KOPT-K1 (cell line): Measurements from ENCODE around the gene ATP6V1G1.
"Not testable (repeated sequence)": the region's sequence is repeated elsewhere in the genome, so short reads cannot be mapped to it uniquely, and the experiment has no call there.

ENCODE experiments used
- H3K27ac ChIP-seq: fragments of 200-600 bp; sonication (generic); 2 replicates; pipeline ENCODE4 v1.5.1; 2016; ENCODE audit warnings: antibody characterized with exemption, mild to moderate bottlenecking, low read depth, low read length; ENCODE audit not compliant: poor library complexity, severe bottlenecking
- H3K36me3 ChIP-seq: fragments of 200-600 bp; sonication (generic); 2 replicates; pipeline ENCODE4 v1.5.1; 2017; ENCODE audit warnings: antibody characterized with exemption, mild to moderate bottlenecking, low read length, moderate library complexity; ENCODE audit not compliant: insufficient read depth
- H3K9me3 ChIP-seq: fragments of 200-600 bp; sonication (generic); 2 replicates; pipeline ENCODE4 v1.5.1; 2017; ENCODE audit warnings: antibody characterized with exemption, low read length, mild to moderate bottlenecking; ENCODE audit not compliant: insufficient read depth, poor library complexity, severe bottlenecking

ATP6V1G1 gene

GRCh38 chr9:114561771-114562170 is 25.8 kb upstream of the ATP6V1G1 start:
- Histone ChIP-seq H3K36me3 (no peaks in the 10 kb centered on the region), H3K9me3 (no peaks in the 10 kb centered on the region), H3K27ac (no peak overlapping the region)

DNA sequence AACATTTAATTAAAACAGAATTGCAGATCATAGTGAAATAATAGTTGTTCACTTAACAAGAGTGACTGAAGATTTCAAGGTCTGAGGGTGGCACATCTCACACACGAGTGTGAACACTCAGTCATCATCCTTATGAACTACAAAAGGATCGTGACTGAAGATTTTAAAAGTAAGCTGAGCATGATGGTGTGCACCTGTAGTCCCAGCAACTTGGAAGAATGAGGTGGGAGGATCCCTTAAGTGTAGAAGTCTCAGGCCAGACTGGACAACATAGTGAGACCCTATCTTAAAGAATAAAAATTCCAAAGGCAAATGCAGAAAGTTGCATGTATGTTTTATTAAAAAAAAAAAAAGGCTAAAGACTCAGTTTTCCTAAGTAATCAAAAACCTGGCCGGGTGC is 22.4 kb upstream of the ATP6V1G1 start:
- H3K36me3 ChIP-seq = no peaks in the 10 kb centered on the region
- no peak overlapping the region for H3K27ac ChIP-seq
- H3K9me3 ChIP-seq = no peaks in the 10 kb centered on the region

DNA sequence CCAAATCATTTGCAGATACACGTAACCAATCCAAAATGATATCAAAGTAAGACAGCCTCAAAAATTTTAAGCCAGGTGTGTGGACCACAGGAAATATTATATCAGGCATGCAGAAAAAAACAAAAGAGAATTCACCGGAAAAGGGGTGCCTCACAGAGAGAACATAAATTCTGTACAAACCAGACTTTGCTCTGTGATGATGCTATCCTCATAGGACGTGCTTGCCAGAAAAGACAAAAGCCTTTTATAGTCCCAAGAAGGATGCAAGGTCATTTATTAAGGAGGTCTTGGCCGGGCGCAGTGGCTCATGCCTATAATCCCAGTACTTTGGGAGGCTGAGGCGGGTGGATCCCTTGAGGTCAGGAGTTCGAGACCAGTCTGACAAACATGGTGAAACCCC is 16.8 kb upstream of the ATP6V1G1 start:
- Histone ChIP-seq H3K27ac (no peak overlapping the region), H3K9me3 (no peaks in the 10 kb centered on the region), H3K36me3 (no peaks in the 10 kb centered on the region)

DNA sequence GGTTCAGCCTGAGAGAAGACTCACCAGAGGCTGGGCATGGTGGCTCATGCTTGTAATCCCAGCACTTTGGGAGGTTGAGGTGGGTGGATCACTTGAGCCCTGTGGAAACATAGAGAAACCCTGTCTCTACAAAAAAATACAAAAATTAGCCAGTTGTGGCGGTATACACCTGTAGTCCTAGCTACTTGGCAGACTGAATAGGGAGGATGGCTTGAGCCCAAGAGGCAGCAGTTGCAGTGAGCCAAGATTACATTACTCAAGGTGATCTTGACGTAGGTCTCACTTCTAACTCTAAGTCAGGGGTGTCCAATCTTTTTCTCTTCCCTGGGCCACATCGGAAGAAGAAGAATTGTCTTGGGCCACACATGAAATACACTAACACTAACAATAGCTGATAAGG is 16.2 kb upstream of the ATP6V1G1 start:
- H3K9me3 ChIP-seq = no peaks in the 10 kb centered on the region
- H3K36me3 ChIP-seq = no peaks in the 10 kb centered on the region
- no peak overlapping the region for H3K27ac ChIP-seq

DNA sequence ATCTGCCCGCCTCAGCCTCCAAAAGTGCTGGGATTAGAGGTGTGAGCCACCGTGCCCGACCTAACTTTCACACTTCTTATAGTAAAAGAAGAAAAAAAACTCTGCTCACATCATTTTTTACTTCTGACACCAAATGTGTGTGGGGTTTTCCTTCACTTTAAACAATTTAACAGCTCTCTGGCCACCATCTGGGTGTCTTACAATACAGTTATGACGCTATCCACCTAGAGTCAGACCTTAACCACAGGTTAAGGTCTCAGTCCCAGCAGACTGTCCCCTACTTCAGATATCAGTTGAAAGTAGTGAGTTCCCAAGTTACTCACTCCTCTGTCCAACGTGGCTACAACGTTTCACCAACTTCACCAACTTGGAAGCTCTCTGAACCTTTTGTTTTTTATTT is 15.4 kb upstream of the ATP6V1G1 start:
- H3K36me3 ChIP-seq = no peaks in the 10 kb centered on the region
- H3K27ac ChIP-seq = no peak overlapping the region
- no peaks in the 10 kb centered on the region for H3K9me3 ChIP-seq

DNA sequence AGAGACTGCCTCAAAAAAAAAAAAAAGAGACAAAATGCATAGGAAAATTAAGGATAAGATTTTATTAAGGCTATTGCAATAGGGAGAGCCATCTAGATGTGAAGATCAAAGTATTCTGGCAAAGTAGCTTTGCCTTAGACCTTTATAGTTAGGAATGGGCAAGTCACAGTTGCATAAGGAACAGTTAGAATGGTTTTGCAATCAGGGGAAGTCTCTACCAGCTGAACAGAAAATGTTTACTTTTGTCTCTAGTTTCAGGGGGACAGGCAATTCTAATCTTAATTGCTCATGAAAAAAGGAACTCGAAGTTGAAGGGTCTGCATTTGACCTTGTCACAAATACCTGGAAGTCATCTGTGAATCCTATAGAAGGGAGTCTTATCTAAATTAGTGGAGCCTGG is 13.1 kb upstream of the ATP6V1G1 start:
- Histone ChIP-seq H3K9me3 (no peaks in the 10 kb centered on the region), H3K36me3 (no peaks in the 10 kb centered on the region), H3K27ac (no peak overlapping the region)

DNA sequence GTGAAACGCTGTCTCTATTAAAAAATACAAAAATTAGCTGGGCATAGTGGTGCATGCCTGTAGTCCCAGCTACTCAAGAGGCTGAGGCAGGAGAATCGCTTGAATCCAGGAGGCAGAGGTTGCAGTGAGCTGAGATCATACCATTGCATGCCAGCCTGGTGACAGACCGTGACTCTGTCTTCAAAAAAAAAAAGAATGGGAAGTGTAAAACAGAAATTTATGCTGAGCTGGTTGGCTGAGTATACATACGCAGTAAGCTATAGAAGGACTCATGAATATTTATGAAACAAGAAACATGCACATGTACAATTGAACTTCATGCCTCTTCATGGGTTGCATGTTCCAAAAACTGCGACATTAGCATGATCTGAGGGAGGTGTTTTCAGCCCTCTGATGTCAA is 10.8 kb upstream of the ATP6V1G1 start:
- not testable (repeated sequence) for H3K9me3 ChIP-seq, H3K27ac ChIP-seq, H3K36me3 ChIP-seq

GRCh38 chr9:114578134-114578533 is 9.4 kb upstream of the ATP6V1G1 start:
- H3K9me3 ChIP-seq, H3K27ac ChIP-seq, H3K36me3 ChIP-seq: not testable (repeated sequence)

DNA sequence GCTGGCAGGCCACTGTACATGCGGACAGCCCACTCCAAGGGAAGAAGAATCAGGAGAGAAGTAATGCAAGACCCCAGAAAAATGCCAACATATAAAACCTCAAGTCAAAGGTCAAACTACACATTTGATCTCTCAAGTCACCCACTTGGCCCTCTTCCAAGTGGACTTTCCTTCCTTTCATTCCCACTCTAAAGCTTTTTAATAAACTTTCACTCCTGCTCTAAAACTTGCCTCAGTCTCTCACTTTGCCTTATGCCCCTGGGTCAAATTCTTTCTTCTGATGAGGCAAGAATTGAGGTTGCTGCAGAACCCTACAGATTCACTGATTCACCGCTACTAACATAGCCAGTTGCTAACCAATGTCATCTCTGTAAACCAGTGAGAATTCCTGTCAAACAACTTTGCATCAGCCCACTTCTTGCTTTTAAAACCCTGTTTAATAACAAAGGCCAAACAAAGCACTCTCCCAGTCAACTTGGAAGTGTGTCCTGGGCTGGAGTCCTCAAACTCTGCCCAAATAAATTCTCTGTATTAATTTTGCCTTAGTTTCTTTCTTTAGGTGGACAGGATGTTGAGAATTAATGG is 6.9 kb upstream of the ATP6V1G1 start:
- no peaks in the 10 kb centered on the region for H3K9me3 ChIP-seq
- no peak overlapping the region for H3K27ac ChIP-seq
- no peaks in the 10 kb centered on the region for H3K36me3 ChIP-seq

- H3K9me3 ChIP-seq = no peaks in the 10 kb centered on the region
- H3K27ac ChIP-seq = no peak overlapping the region
Observed at GRCh38 chr9:114583371-114584155, 4.0 kb upstream of the ATP6V1G1 start.

DNA sequence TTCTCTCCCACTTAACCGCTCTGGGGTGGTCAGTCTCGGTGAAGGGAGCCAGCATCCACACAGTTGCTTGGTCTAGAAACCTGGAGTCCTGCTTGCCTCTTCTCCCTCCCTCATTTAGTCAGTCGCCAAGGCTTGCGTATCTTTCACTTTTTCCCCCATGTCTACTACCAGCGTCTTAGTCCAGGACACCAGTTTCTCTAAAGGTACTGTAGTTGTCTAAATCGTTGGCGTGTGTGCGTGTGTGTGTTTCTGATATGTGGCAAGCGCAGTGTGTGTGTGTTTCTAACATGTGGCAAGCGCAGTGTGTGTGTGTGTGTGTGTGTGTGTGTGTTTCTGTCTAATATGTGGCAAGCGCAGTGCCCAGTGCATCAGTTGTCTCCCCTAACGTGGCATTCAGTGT is 641 bp downstream of the ATP6V1G1 start:
- H3K36me3 ChIP-seq = peaks cover 11% of the 10 kb centered on the region
- H3K27ac ChIP-seq = peak overlapping the region; percentile 90
- no peaks in the 10 kb centered on the region for H3K9me3 ChIP-seq

More at GRCh38 chr9:114583371-114584155, 4.0 kb upstream of the ATP6V1G1 start:
- H3K36me3 ChIP-seq = no peaks in the 10 kb centered on the region

DNA sequence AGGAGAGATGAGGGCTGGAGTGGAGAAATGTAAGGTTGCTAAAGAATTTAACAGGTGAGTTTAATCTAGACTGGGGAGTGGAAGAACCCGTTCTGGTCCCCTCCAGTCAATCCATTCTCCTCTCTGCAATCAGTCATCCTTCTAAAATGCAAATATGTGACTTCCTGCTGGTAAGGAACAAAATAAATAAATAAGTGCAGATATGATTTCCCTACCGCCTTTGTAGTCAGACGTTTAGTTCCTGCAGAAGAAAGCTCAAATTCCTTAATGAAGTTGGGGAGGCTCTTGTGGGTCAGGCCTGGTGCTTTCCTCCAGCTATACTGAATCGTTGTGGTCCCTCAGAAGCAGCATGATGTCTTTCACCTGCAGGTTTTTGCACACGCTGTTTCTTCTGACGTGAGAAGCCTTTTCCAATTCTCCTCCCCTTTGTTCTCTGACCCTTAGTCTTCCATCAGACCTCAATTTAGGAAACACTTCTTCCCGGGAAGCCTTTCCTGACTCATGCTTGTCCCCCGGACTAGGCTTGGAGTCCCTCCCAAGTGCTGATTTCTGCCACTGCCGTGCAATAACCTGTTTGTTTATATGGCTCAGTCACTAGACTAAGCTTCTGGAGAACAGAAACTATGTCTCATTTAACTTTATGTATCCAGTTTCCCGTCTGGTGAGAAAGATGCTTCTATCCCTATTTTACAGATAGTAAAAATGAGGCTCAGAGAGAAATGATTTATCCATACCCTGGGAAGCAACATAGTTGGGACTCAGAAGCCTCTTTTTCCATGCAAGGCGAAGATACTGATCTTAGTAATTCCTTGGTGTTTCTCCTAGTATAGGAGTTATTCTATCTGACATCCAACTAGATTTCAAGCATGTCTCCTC is 1.3 kb downstream of the ATP6V1G1 start:
- H3K9me3 ChIP-seq = no peaks in the 10 kb centered on the region
- H3K27ac ChIP-seq = peak overlapping the region; percentile 90
- peaks cover 17% of the 10 kb centered on the region for H3K36me3 ChIP-seq

GRCh38 chr9:114590328-114590727 is 2.8 kb downstream of the ATP6V1G1 start:
- Histone ChIP-seq H3K36me3 (peaks cover 32% of the 10 kb centered on the region), H3K9me3 (no peaks in the 10 kb centered on the region), H3K27ac (no peak overlapping the region)

- Histone ChIP-seq H3K36me3 (peaks cover 42% of the 10 kb centered on the region), H3K9me3 (no peaks in the 10 kb centered on the region), H3K27ac (peak overlapping the region; percentile 52)
Observed at GRCh38 chr9:114591291-114591787, 3.8 kb downstream of the ATP6V1G1 start.

GRCh38 chr9:114591849-114592248 is 4.3 kb downstream of the ATP6V1G1 start:
- Histone ChIP-seq H3K9me3 (no peaks in the 10 kb centered on the region), H3K27ac (peak overlapping the region; percentile 52), H3K36me3 (peaks cover 47% of the 10 kb centered on the region)
